Renal pelvis (tissue), 4 donors: ENCODE data around the gene WDR7. TPM values are rescaled to one million over a fixed set of nuclear protein-coding genes. Genes with fewer than 3 reads are reported as not detected.
A peak's percentile ranks its signal among the peaks of the same experiment; 100 is the strongest.

Experiments used
- DNase-seq: peaks from one replicate; pipeline ENCODE4 v3.0.0-alpha.2; 2013
- polyA plus RNA-seq, 3 donors: library from polyadenylated mRNA; unstranded; fragments of 120-200 nt; gene quantifications; one replicate each; pipeline ENCODE4 v1.2.1, GENCODE V29; 2013; ENCODE audit not compliant: insufficient read length in 3 of 3

WDR7 gene
- polyA plus RNA-seq, 3 donors = 10.2 to 11.7 (median 10.5) TPM

- DNase-seq = no peak
Observed at GRCh38 chr18:56988022-56988421, 336.9 kb downstream of the WDR7 start.

GRCh38 chr18:56990678-56991077, 339.5 kb downstream of the WDR7 start:
- DNase-seq = no peak

- no peak for DNase-seq
Observed at GRCh38 chr18:56992777-56993176, 341.6 kb downstream of the WDR7 start.

- DNase-seq = no peak
Observed at GRCh38 chr18:56995579-56996188, 344.5 kb downstream of the WDR7 start.

GRCh38 chr18:56997200-56997599, 346.0 kb downstream of the WDR7 start:
- no peak for DNase-seq

- DNase-seq = no peak
Observed at GRCh38 chr18:56999823-57000222, 348.7 kb downstream of the WDR7 start.

GRCh38 chr18:57002627-57003026, 351.5 kb downstream of the WDR7 start:
- no peak for DNase-seq

- no peak for DNase-seq
Observed at GRCh38 chr18:57003342-57003741, 352.2 kb downstream of the WDR7 start.

- DNase-seq = no peak
Observed at GRCh38 chr18:57004366-57005121, 353.4 kb downstream of the WDR7 start.

- DNase-seq = no peak
Observed at GRCh38 chr18:57008001-57008686, 357.0 kb downstream of the WDR7 start.

GRCh38 chr18:57009844-57010243, 358.7 kb downstream of the WDR7 start:
- DNase-seq = no peak

- DNase-seq = peak; percentile 45
Observed at GRCh38 chr18:57014772-57015413, 363.7 kb downstream of the WDR7 start.

GRCh38 chr18:57015451-57015850, 364.3 kb downstream of the WDR7 start:
- no peak for DNase-seq

- no peak for DNase-seq
Observed at GRCh38 chr18:57018845-57019244, 367.7 kb downstream of the WDR7 start.

- no peak for DNase-seq
Observed at GRCh38 chr18:57022716-57023115, 371.6 kb downstream of the WDR7 start.

GRCh38 chr18:57023275-57023882, 372.2 kb downstream of the WDR7 start:
- DNase-seq = peak; percentile 43

GRCh38 chr18:57025540-57025939, 374.4 kb downstream of the WDR7 start:
- no peak for DNase-seq

- no peak for DNase-seq
Observed at GRCh38 chr18:57026316-57026715, 375.2 kb downstream of the WDR7 start.

- DNase-seq = no peak
Observed at GRCh38 chr18:57027190-57027708, 376.1 kb downstream of the WDR7 start.

GRCh38 chr18:57029761-57030160, 378.6 kb downstream of the WDR7 start:
- no peak for DNase-seq

GRCh38 chr18:57030417-57030816, 379.3 kb downstream of the WDR7 start:
- DNase-seq = no peak

GRCh38 chr18:57035590-57035989, 384.4 kb downstream of the WDR7 start:
- no peak for DNase-seq
